ENCODE measurements around the gene RAB11A. TPM values are rescaled to one million over a fixed set of nuclear protein-coding genes. Genes with fewer than 3 reads are reported as not detected.

Gene RAB11A
- total and polyA plus RNA-seq, 2 of the 13 experiments (the other 11 are each of a cell fraction or from before 2014, with no cell fraction given): 161 to 162 TPM

DNA sequence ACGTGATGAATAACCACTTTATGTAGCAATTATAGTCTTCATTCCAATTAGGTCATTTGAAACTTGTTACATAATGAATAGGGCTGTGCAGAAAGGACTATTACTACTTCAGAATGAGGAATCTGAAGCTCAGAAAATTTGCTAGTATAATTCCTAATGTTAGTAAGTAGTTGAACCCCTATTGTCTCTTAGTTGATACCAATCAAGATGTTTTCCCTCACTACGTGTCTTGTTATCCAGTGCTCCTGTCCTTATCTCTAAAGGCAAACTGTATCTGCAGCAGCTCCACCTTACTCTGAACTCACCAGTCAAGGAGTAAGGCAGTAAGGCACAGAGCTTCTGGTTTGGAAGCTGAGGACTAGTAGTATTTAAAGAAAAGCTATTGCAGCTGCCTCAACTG, 32.0 kb downstream of the RAB11A start:
- H3K4me1 ChIP-seq (ENCODE audit: insufficient read depth, low read length): peaks cover 27% of the 10 kb centered on the region
- BruUV-seq (replicated peaks): no TSS peak
- H3K4me3 ChIP-seq (replicated peaks in 1 of 3; ENCODE audit: insufficient read depth in 1 of 3, low read depth in 2 of 3, low read length in 3 of 3): no peak overlapping the region
- H3K9ac ChIP-seq (ENCODE audit: insufficient read depth, low read depth, low read length): no peak overlapping the region
- no peaks in the 10 kb centered on the region for H3K9me3 ChIP-seq (ENCODE audit: low read length)
- 90% methylated on average over 2 of the region's 2 CpGs for WGBS (ENCODE audit: low lambda C conversion rate)
- no peak overlapping the region for H3K27ac ChIP-seq (ENCODE audit: extremely low read length, insufficient read depth, low read length)
- ChIA-PET CTCF (ENCODE audit: low intra/inter-chr PET ratio, low total read pairs) (no interaction called here), POLR2A (interaction anchor here (1.0 kb wide), 1 partner anchor 31 kb away, joined by 3 read pairs; no protein-coding TSS in a partner anchor)
- in situ Hi-C loops (cut with HindIII; ENCODE audit: extremely low pct_ligation_motif_present, low pct_unique_long_range_greater_than_20kb): no loop called here
- no peak overlapping the region for H3K4me2 ChIP-seq (ENCODE audit: low read depth, low read length)
- H3K79me2 ChIP-seq (ENCODE audit: insufficient read depth, low read length): no peaks in the 10 kb centered on the region
- no peak overlapping the region for H2AFZ ChIP-seq (ENCODE audit: low read length)
- no peaks in the 10 kb centered on the region for H4K20me1 ChIP-seq (ENCODE audit: insufficient read depth, low read length)
- FAIRE-seq (no peak), ATAC-seq (no peak), DNase-seq (ENCODE audit: low spot score) (no peak)
- H3K27me3 ChIP-seq (ENCODE audit: control insufficient read depth in 1 of 2, insufficient read depth in 2 of 2, low read length in 2 of 2): no peaks in the 10 kb centered on the region
- no peak for TF ChIP-seq TCF7L2 (IDR thresholded peaks at IDR 0.05; ENCODE audit: low read depth, low read length)
- TF ChIP-seq, protein P1, sequence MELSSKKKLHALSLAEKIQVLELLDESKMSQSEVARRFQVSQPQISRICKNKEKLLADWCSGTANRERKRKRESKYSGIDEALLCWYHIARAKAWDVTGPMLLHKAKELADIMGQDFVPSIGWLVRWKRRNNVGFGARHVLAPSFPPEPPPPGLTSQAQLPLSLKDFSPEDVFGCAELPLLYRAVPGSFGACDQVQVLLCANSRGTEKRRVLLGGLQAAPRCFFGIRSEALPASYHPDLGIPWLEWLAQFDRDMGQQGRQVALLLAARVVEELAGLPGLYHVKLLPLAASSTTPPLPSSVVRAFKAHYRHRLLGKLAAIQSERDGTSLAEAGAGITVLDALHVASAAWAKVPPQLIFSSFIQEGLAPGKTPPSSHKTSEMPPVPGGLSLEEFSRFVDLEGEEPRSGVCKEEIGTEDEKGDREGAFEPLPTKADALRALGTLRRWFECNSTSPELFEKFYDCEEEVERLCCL (CRISPR knock-in tag; IDR thresholded peaks at IDR 0.05; ENCODE audit: borderline replicate concordance): no peak
- no peak for TF ChIP-seq ZNF143 (CRISPR knock-in tag; IDR thresholded peaks at IDR 0.05)
- no peak for TF ChIP-seq KDM1A (CRISPR knock-in tag; IDR thresholded peaks at IDR 0.05)
- TF ChIP-seq ZNF768 (CRISPR knock-in tag; IDR thresholded peaks at IDR 0.05): no peak
- no peak for TF ChIP-seq NFRKB (IDR thresholded peaks at IDR 0.05)
- H3K36me3 ChIP-seq (replicated peaks in 1 of 2; ENCODE audit: control insufficient read depth in 1 of 2, insufficient read depth in 2 of 2, low read length in 2 of 2): peaks cover 4 to 29% of the 10 kb centered on the region in 2 experiments
- intact Hi-C loops (cut with micrococcal nuclease; ENCODE audit: unreplicated experiment): no loop called here

GRCh38 chr15:65901836-65902235, 32.5 kb downstream of the RAB11A start:
- POLR2A ChIA-PET: interaction anchor here (1.0 kb wide), 1 partner anchor 31 kb away, joined by 3 read pairs; no protein-coding TSS in a partner anchor
- TF ChIP-seq PHB2 (IDR thresholded peaks at IDR 0.05; ENCODE audit: partially characterized antibody) (no peak), ZNF672 (CRISPR knock-in tag; IDR thresholded peaks at IDR 0.05) (no peak), NCOA5 (CRISPR knock-in tag; IDR thresholded peaks at IDR 0.05) (no peak), SRSF4 (IDR thresholded peaks at IDR 0.05; ENCODE audit: low read depth, low read length, poor library complexity, severe bottlenecking) (no peak), EP300 (IDR thresholded peaks at IDR 0.05; ENCODE audit: low read depth in 2 of 2, low read length in 2 of 2) (no peak), EP300 (CRISPR knock-in tag; IDR thresholded peaks at IDR 0.05; ENCODE audit: borderline replicate concordance) (no peak), MBD4 (IDR thresholded peaks at IDR 0.05; ENCODE audit: borderline replicate concordance, low read length) (no peak)
- TF ChIP-seq, protein P2, sequence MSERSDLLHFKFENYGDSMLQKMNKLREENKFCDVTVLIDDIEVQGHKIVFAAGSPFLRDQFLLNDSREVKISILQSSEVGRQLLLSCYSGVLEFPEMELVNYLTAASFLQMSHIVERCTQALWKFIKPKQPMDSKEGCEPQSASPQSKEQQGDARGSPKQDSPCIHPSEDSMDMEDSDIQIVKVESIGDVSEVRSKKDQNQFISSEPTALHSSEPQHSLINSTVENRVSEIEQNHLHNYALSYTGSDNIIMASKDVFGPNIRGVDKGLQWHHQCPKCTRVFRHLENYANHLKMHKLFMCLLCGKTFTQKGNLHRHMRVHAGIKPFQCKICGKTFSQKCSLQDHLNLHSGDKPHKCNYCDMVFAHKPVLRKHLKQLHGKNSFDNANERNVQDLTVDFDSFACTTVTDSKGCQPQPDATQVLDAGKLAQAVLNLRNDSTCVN (CRISPR knock-in tag; IDR thresholded peaks at IDR 0.05; ENCODE audit: borderline replicate concordance): no peak
- TF ChIP-seq, protein P3, sequence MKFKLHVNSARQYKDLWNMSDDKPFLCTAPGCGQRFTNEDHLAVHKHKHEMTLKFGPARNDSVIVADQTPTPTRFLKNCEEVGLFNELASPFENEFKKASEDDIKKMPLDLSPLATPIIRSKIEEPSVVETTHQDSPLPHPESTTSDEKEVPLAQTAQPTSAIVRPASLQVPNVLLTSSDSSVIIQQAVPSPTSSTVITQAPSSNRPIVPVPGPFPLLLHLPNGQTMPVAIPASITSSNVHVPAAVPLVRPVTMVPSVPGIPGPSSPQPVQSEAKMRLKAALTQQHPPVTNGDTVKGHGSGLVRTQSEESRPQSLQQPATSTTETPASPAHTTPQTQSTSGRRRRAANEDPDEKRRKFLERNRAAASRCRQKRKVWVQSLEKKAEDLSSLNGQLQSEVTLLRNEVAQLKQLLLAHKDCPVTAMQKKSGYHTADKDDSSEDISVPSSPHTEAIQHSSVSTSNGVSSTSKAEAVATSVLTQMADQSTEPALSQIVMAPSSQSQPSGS (CRISPR knock-in tag; IDR thresholded peaks at IDR 0.05): no peak
- Histone ChIP-seq H3K27ac (ENCODE audit: extremely low read length, insufficient read depth, low read length) (no peak overlapping the region), H3K9me3 (ENCODE audit: low read length) (no peaks in the 10 kb centered on the region), H3K4me3 (replicated peaks in 1 of 3; ENCODE audit: insufficient read depth in 1 of 3, low read depth in 2 of 3, low read length in 3 of 3) (no peak overlapping the region), H4K20me1 (ENCODE audit: insufficient read depth, low read length) (no peaks in the 10 kb centered on the region), H3K4me2 (ENCODE audit: low read depth, low read length) (no peak overlapping the region), H3K79me2 (ENCODE audit: insufficient read depth, low read length) (no peaks in the 10 kb centered on the region), H3K36me3 (replicated peaks in 1 of 2; ENCODE audit: control insufficient read depth in 1 of 2, insufficient read depth in 2 of 2, low read length in 2 of 2) (peaks cover 3 to 29% of the 10 kb centered on the region in 2 experiments), H2AFZ (ENCODE audit: low read length) (no peak overlapping the region), H3K9ac (ENCODE audit: insufficient read depth, low read depth, low read length) (no peak overlapping the region), H3K27me3 (ENCODE audit: control insufficient read depth in 1 of 2, insufficient read depth in 2 of 2, low read length in 2 of 2) (no peaks in the 10 kb centered on the region), H3K4me1 (ENCODE audit: insufficient read depth, low read length) (peaks cover 27% of the 10 kb centered on the region)
- CTCF ChIA-PET (ENCODE audit: low intra/inter-chr PET ratio, low total read pairs): no interaction called here
- intact Hi-C loops (cut with micrococcal nuclease; ENCODE audit: unreplicated experiment): no loop called here
- in situ Hi-C loops (cut with HindIII; ENCODE audit: extremely low pct_ligation_motif_present, low pct_unique_long_range_greater_than_20kb): no loop called here
- ATAC-seq (no peak), FAIRE-seq (no peak), DNase-seq (ENCODE audit: low spot score) (no peak)
- 91% methylated on average over 3 of the region's 3 CpGs for WGBS (ENCODE audit: low lambda C conversion rate)
- no TSS peak for BruUV-seq (replicated peaks)

Data from HepG2 (cell line).